ENCODE data around the gene XRN2. TPM values are rescaled to one million over a fixed set of nuclear protein-coding genes. Genes with fewer than 3 reads are reported as not detected.

The XRN2 gene
- total RNA-seq, 2 experiments from 2014 or later: 48.5 to 48.9 TPM

GRCh38 chr20:21322083-21322710 is 19.1 kb downstream of the XRN2 start:
- peaks cover 78% of the 10 kb centered on the region for H3K4me1 Mint-ChIP-seq (ENCODE audit: low read depth)
- H3K27me3 ChIP-seq (ENCODE audit: control insufficient read depth in 1 of 2, insufficient read depth in 2 of 2, low read length in 2 of 2): no peaks in the 10 kb centered on the region
- ChIA-PET POLR2A (interaction anchor here (0.7 to 1.2 kb wide), 2 partner anchors 18 to 19 kb away, joined by 3 to 4 read pairs; partner anchors contain the start of gene XRN2), CTCF (no interaction called here)
- TF ChIP-seq CTCF (IDR thresholded peaks at IDR 0.05): no peak
- H3K4me3 ChIP-seq (ENCODE audit: low read length): no peak overlapping the region
- H3K9me3 ChIP-seq (ENCODE audit: control insufficient read depth in 1 of 2, insufficient read depth in 1 of 2, low read length in 2 of 2): peaks cover 12 to 15% of the 10 kb centered on the region in 2 experiments
- peaks cover 17% of the 10 kb centered on the region for H3K4me1 ChIP-seq (ENCODE audit: insufficient read depth, low read length)
- no peak overlapping the region for H3K27ac ChIP-seq (ENCODE audit: low read depth in 1 of 2, low read length in 2 of 2)
- intact Hi-C loops (cut with DNase I, micrococcal nuclease): no loop called here
- ATAC-seq (ENCODE audit: poor library complexity) (no peak), DNase-seq (no peak)
- no peaks in the 10 kb centered on the region for H3K27me3 Mint-ChIP-seq
- H3K36me3 ChIP-seq (ENCODE audit: insufficient read depth, low read length): no peaks in the 10 kb centered on the region
- no peak overlapping the region for H3K4me3 Mint-ChIP-seq
- peaks cover 6% of the 10 kb centered on the region for H3K9me3 Mint-ChIP-seq
- peaks cover 62% of the 10 kb centered on the region for H3K36me3 Mint-ChIP-seq (ENCODE audit: low read depth)
- H3K27ac Mint-ChIP-seq: no peak overlapping the region

GRCh38 chr20:21322921-21323331 is 19.8 kb downstream of the XRN2 start:
- ChIA-PET CTCF (interaction anchor here (0.5 to 0.6 kb wide), 2 partner anchors 41 to 81 kb away, joined by 3 to 7 read pairs; no protein-coding TSS in a partner anchor), POLR2A (interaction anchor here (0.7 to 2.9 kb wide), 2 partner anchors 19 kb away, joined by 3 to 12 read pairs; partner anchors contain the start of gene XRN2)
- no peaks in the 10 kb centered on the region for H3K27me3 ChIP-seq (ENCODE audit: control insufficient read depth in 1 of 2, insufficient read depth in 2 of 2, low read length in 2 of 2)
- intact Hi-C loops (cut with DNase I, micrococcal nuclease): no loop called here
- H3K4me1 ChIP-seq (ENCODE audit: insufficient read depth, low read length): peaks cover 17% of the 10 kb centered on the region
- peaks cover 75% of the 10 kb centered on the region for H3K4me1 Mint-ChIP-seq (ENCODE audit: low read depth)
- no peak overlapping the region for H3K27ac ChIP-seq (ENCODE audit: low read depth in 1 of 2, low read length in 2 of 2)
- no peaks in the 10 kb centered on the region for H3K27me3 Mint-ChIP-seq
- TF ChIP-seq CTCF (IDR thresholded peaks at IDR 0.05): no peak
- peaks cover 56% of the 10 kb centered on the region for H3K36me3 Mint-ChIP-seq (ENCODE audit: low read depth)
- DNase-seq: no peak
- peaks cover 2% of the 10 kb centered on the region for H3K36me3 ChIP-seq (ENCODE audit: insufficient read depth, low read length)
- peak overlapping the region; percentile 23 for H3K27ac Mint-ChIP-seq
- H3K4me3 ChIP-seq (ENCODE audit: low read length): no peak overlapping the region
- no peak for ATAC-seq (ENCODE audit: poor library complexity)
- H3K4me3 Mint-ChIP-seq: peak overlapping the region; percentile 5
- H3K9me3 ChIP-seq (ENCODE audit: control insufficient read depth in 1 of 2, insufficient read depth in 1 of 2, low read length in 2 of 2): peaks cover 12 to 15% of the 10 kb centered on the region in 2 experiments
- peaks cover 6% of the 10 kb centered on the region for H3K9me3 Mint-ChIP-seq

DNA sequence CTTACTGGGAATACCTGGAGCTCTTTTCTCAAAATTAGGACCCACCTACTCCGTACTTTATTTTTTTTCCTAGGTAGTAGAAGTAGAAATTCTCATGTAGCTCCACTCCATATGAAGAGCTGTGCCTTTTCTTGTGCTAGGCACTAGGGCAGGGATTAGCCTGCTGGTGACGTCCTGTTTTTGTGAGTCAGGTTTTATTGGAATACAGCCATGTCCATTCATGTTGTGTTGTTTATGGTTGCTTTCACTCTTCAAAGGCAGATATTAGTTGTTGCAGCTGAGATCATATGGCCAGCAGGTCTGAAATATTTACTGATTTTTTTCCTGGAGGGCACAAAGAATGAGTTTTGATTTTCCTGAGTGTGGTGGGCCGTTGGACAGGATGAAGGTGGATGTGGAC is 20.5 kb downstream of the XRN2 start:
- Mint-ChIP-seq H3K4me3 (peak overlapping the region; percentile 5), H3K9me3 (peaks cover 6% of the 10 kb centered on the region), H3K27me3 (no peaks in the 10 kb centered on the region), H3K27ac (peak overlapping the region; percentile 23), H3K4me1 (ENCODE audit: low read depth) (peaks cover 74% of the 10 kb centered on the region), H3K36me3 (ENCODE audit: low read depth) (peaks cover 58% of the 10 kb centered on the region)
- peaks cover 12 to 15% of the 10 kb centered on the region in 2 experiments for H3K9me3 ChIP-seq (ENCODE audit: control insufficient read depth in 1 of 2, insufficient read depth in 1 of 2, low read length in 2 of 2)
- no peaks in the 10 kb centered on the region for H3K27me3 ChIP-seq (ENCODE audit: control insufficient read depth in 1 of 2, insufficient read depth in 2 of 2, low read length in 2 of 2)
- ChIA-PET POLR2A (interaction anchor here (2.9 kb wide), 1 partner anchor 20 kb away, joined by 12 read pairs; the partner anchor contains the start of gene XRN2), CTCF (interaction anchor here (0.6 kb wide), 1 partner anchor 82 kb away, joined by 7 read pairs; no protein-coding TSS in a partner anchor)
- intact Hi-C loops (cut with DNase I, micrococcal nuclease): no loop called here
- peaks cover 17% of the 10 kb centered on the region for H3K4me1 ChIP-seq (ENCODE audit: insufficient read depth, low read length)
- no peak overlapping the region for H3K27ac ChIP-seq (ENCODE audit: low read depth in 1 of 2, low read length in 2 of 2)
- no peak for TF ChIP-seq CTCF (IDR thresholded peaks at IDR 0.05)
- peaks cover 9% of the 10 kb centered on the region for H3K36me3 ChIP-seq (ENCODE audit: insufficient read depth, low read length)
- DNase-seq (no peak), ATAC-seq (ENCODE audit: poor library complexity) (no peak)
- no peak overlapping the region for H3K4me3 ChIP-seq (ENCODE audit: low read length)

Measured in CD4-positive, alpha-beta T cell (primary cell).